Activated CD4-positive, alpha-beta T cell treated with anti-CD3 and anti-CD28 coated beads, Interleukin-2, amount 10 ng/mL, durations not matched to agents 24 days and 14 days (primary cell): ENCODE measurements around the gene HEPH. TPM values are rescaled to one million over a fixed set of nuclear protein-coding genes. Genes with fewer than 3 reads are reported as not detected.
"Not testable (repeated sequence)": the region's sequence is repeated elsewhere in the genome, so short reads cannot be mapped to it uniquely, and the experiment has no call there.

Experiments
- DNase-seq: peaks from one replicate; pipeline ENCODE4 v3.0.0; 2022
- H3K27ac Mint-ChIP-seq: one replicate; pipeline ENCODE4 v1.8.0; 2022; ENCODE audit warnings: mild to moderate bottlenecking, mixed read lengths
- H3K27me3 Mint-ChIP-seq: one replicate; pipeline ENCODE4 v1.8.0; 2022; ENCODE audit warnings: mixed read lengths
- H3K36me3 Mint-ChIP-seq: one replicate; pipeline ENCODE4 v1.8.0; 2022; ENCODE audit warnings: low read depth, mild to moderate bottlenecking, mixed read lengths
- H3K4me1 Mint-ChIP-seq: one replicate; pipeline ENCODE4 v1.8.0; 2021; ENCODE audit warnings: mixed read lengths
- H3K4me3 Mint-ChIP-seq: one replicate; pipeline ENCODE4 v1.8.0; 2022; ENCODE audit warnings: mild to moderate bottlenecking, moderate library complexity, mixed read lengths
- H3K9me3 Mint-ChIP-seq: one replicate; pipeline ENCODE4 v1.8.0; 2021; ENCODE audit warnings: mixed read lengths
- intact Hi-C: fragments of 100-400 bp; cut with micrococcal nuclease; formaldehyde crosslinking; loops from one replicate; pipeline ENCODE4 v1.15.1; 2023
- total RNA-seq: library from RNA; stranded (reverse); gene quantifications from 2 replicates; pipeline ENCODE4 v1.2.3, GENCODE V29; 2022

The HEPH gene
- total RNA-seq, 1 donor from 2014 or later = not detected

- DNase-seq = no peak
- no peaks in the 10 kb centered on the region for H3K27me3 Mint-ChIP-seq
- H3K27ac Mint-ChIP-seq = no peak overlapping the region
- no peaks in the 10 kb centered on the region for H3K9me3 Mint-ChIP-seq
- H3K36me3 Mint-ChIP-seq = no peaks in the 10 kb centered on the region
- H3K4me3 Mint-ChIP-seq = no peak overlapping the region
- intact Hi-C loops = no loop called here
- no peaks in the 10 kb centered on the region for H3K4me1 Mint-ChIP-seq
Measured at GRCh38 chrX:66164931-66165330, 884 bp downstream of the HEPH start.

- H3K9me3 Mint-ChIP-seq = no peaks in the 10 kb centered on the region
- H3K4me1 Mint-ChIP-seq = no peaks in the 10 kb centered on the region
- no peaks in the 10 kb centered on the region for H3K27me3 Mint-ChIP-seq
- no peak overlapping the region for H3K27ac Mint-ChIP-seq
- no peaks in the 10 kb centered on the region for H3K36me3 Mint-ChIP-seq
- intact Hi-C loops = no loop called here
- H3K4me3 Mint-ChIP-seq = no peak overlapping the region
- DNase-seq = no peak
Measured at GRCh38 chrX:66166671-66167070, 2.6 kb downstream of the HEPH start.

GRCh38 chrX:66167431-66167830 lies 3.4 kb downstream of the HEPH start:
- Mint-ChIP-seq H3K4me3 (no peak overlapping the region), H3K4me1 (no peaks in the 10 kb centered on the region), H3K36me3 (no peaks in the 10 kb centered on the region), H3K27me3 (no peaks in the 10 kb centered on the region), H3K9me3 (no peaks in the 10 kb centered on the region), H3K27ac (no peak overlapping the region)
- intact Hi-C loops = no loop called here
- no peak for DNase-seq

- Mint-ChIP-seq H3K4me1 (peaks cover 2% of the 10 kb centered on the region), H3K36me3 (no peaks in the 10 kb centered on the region), H3K27ac (no peak overlapping the region), H3K9me3 (peaks cover 10% of the 10 kb centered on the region), H3K27me3 (no peaks in the 10 kb centered on the region), H3K4me3 (no peak overlapping the region)
- intact Hi-C loops = no loop called here
- no peak for DNase-seq
Measured at GRCh38 chrX:66176134-66176533, 12.1 kb downstream of the HEPH start.

- Mint-ChIP-seq H3K4me1 (peaks cover 8% of the 10 kb centered on the region), H3K36me3 (no peaks in the 10 kb centered on the region), H3K27ac (no peak overlapping the region), H3K4me3 (no peak overlapping the region), H3K9me3 (peaks cover 7% of the 10 kb centered on the region), H3K27me3 (peaks cover 3% of the 10 kb centered on the region)
- DNase-seq = no peak
- intact Hi-C loops = no loop called here
Measured at GRCh38 chrX:66191563-66191962, 27.5 kb downstream of the HEPH start.

- DNase-seq = no peak
- H3K4me1 Mint-ChIP-seq = peaks cover 8% of the 10 kb centered on the region
- H3K4me3 Mint-ChIP-seq = no peak overlapping the region
- peaks cover 3% of the 10 kb centered on the region for H3K27me3 Mint-ChIP-seq
- intact Hi-C loops = no loop called here
- H3K36me3 Mint-ChIP-seq = no peaks in the 10 kb centered on the region
- peaks cover 7% of the 10 kb centered on the region for H3K9me3 Mint-ChIP-seq
- no peak overlapping the region for H3K27ac Mint-ChIP-seq
Measured at GRCh38 chrX:66193821-66194220, 29.8 kb downstream of the HEPH start.

GRCh38 chrX:66200050-66200664 lies 36.1 kb downstream of the HEPH start:
- intact Hi-C loops = loop anchor here (10.0 kb wide), 1 partner anchor 185 kb away; no protein-coding TSS in a partner anchor
- Mint-ChIP-seq H3K4me1 (peaks cover 23% of the 10 kb centered on the region), H3K27me3 (no peaks in the 10 kb centered on the region), H3K36me3 (no peaks in the 10 kb centered on the region), H3K9me3 (no peaks in the 10 kb centered on the region), H3K27ac (no peak overlapping the region), H3K4me3 (no peak overlapping the region)
- no peak for DNase-seq

- Mint-ChIP-seq H3K4me1 (peaks cover 23% of the 10 kb centered on the region), H3K27me3 (no peaks in the 10 kb centered on the region), H3K36me3 (no peaks in the 10 kb centered on the region), H3K9me3 (no peaks in the 10 kb centered on the region), H3K27ac (no peak overlapping the region), H3K4me3 (peak overlapping the region; percentile 9)
- no peak for DNase-seq
- intact Hi-C loops = loop anchor here (1.0 to 10.0 kb wide), 2 partner anchors 186 to 528 kb away; no protein-coding TSS in a partner anchor
Measured at GRCh38 chrX:66200855-66201795, 37.1 kb downstream of the HEPH start.

GRCh38 chrX:66203114-66203513 lies 39.1 kb downstream of the HEPH start:
- H3K36me3 Mint-ChIP-seq = no peaks in the 10 kb centered on the region
- peaks cover 23% of the 10 kb centered on the region for H3K4me1 Mint-ChIP-seq
- no peak overlapping the region for H3K27ac Mint-ChIP-seq
- no peaks in the 10 kb centered on the region for H3K9me3 Mint-ChIP-seq
- no peak for DNase-seq
- H3K27me3 Mint-ChIP-seq = no peaks in the 10 kb centered on the region
- intact Hi-C loops = loop anchor here (10.0 kb wide), 1 partner anchor 188 kb away; no protein-coding TSS in a partner anchor
- H3K4me3 Mint-ChIP-seq = no peak overlapping the region

- Mint-ChIP-seq H3K4me3 (no peak overlapping the region), H3K27me3 (no peaks in the 10 kb centered on the region), H3K4me1 (no peaks in the 10 kb centered on the region), H3K9me3 (no peaks in the 10 kb centered on the region), H3K36me3 (no peaks in the 10 kb centered on the region), H3K27ac (no peak overlapping the region)
- intact Hi-C loops = no loop called here
- DNase-seq = no peak
Measured at GRCh38 chrX:66221856-66222255, 57.8 kb downstream of the HEPH start.

GRCh38 chrX:66232296-66232695 lies 68.2 kb downstream of the HEPH start:
- H3K9me3 Mint-ChIP-seq = peaks cover 4% of the 10 kb centered on the region
- no peak for DNase-seq
- no peaks in the 10 kb centered on the region for H3K27me3 Mint-ChIP-seq
- H3K4me1 Mint-ChIP-seq = no peaks in the 10 kb centered on the region
- H3K27ac Mint-ChIP-seq = no peak overlapping the region
- no peaks in the 10 kb centered on the region for H3K36me3 Mint-ChIP-seq
- intact Hi-C loops = no loop called here
- no peak overlapping the region for H3K4me3 Mint-ChIP-seq

- Mint-ChIP-seq H3K27ac (no peak overlapping the region), H3K4me1 (no peaks in the 10 kb centered on the region), H3K27me3 (no peaks in the 10 kb centered on the region), H3K36me3 (no peaks in the 10 kb centered on the region), H3K9me3 (peaks cover 4% of the 10 kb centered on the region), H3K4me3 (no peak overlapping the region)
- intact Hi-C loops = no loop called here
- DNase-seq = no peak
Measured at GRCh38 chrX:66233209-66233608, 69.2 kb downstream of the HEPH start.

GRCh38 chrX:66233904-66234303 lies 69.9 kb downstream of the HEPH start:
- H3K4me3 Mint-ChIP-seq, H3K27me3 Mint-ChIP-seq, intact Hi-C loops, H3K27ac Mint-ChIP-seq, H3K9me3 Mint-ChIP-seq, H3K36me3 Mint-ChIP-seq, DNase-seq, H3K4me1 Mint-ChIP-seq: not testable (repeated sequence)

- Mint-ChIP-seq H3K9me3 (no peaks in the 10 kb centered on the region), H3K4me3 (no peak overlapping the region), H3K36me3 (no peaks in the 10 kb centered on the region), H3K27ac (no peak overlapping the region), H3K4me1 (no peaks in the 10 kb centered on the region), H3K27me3 (no peaks in the 10 kb centered on the region)
- no peak for DNase-seq
- intact Hi-C loops = no loop called here
Measured at GRCh38 chrX:66255359-66255967, 91.4 kb downstream of the HEPH start.
